Body of pancreas (tissue), 4 donors: Measurements from ENCODE around the gene SCPEP1. TPM values are rescaled to one million over a fixed set of nuclear protein-coding genes. Genes with fewer than 3 reads are reported as not detected.

Experiments
- ATAC-seq: fragments of 150-250 bp; one replicate; pipeline ENCODE4 v1.9.1; 2016
- DNase-seq, 4 donors: peaks; one replicate each; pipeline ENCODE4 v3.0.0-alpha.2; 2019
- H3K27ac ChIP-seq, 4 donors: fragments of 200-600 bp; sonication (generic); 1 replicate in 3 of 4; 2 replicates in 1 of 4; pipeline versions ENCODE4 v1.5.1 to v1.6.1; 2016 to 2019; ENCODE audit warnings: mild to moderate bottlenecking in 1 of 4, mixed read lengths in 1 of 4, moderate library complexity in 1 of 4
- H3K27me3 ChIP-seq, 2 donors: fragments of 200-600 bp; sonication (generic); one replicate each; pipeline ENCODE4 v1.6.0; 2016; ENCODE audit warnings: mild to moderate bottlenecking in 1 of 2
- H3K36me3 ChIP-seq, 2 donors: fragments of 200-600 bp; sonication (generic); replicated peaks in 1 of 2; 2 replicates each; pipeline ENCODE4 v1.5.1; 2016; ENCODE audit warnings: low read depth in 2 of 2; ENCODE audit not compliant: insufficient read depth in 1 of 2
- H3K4me1 ChIP-seq: fragments of 200-600 bp; sonication (generic); one replicate; pipeline ENCODE4 v1.6.0; 2016
- H3K4me3 ChIP-seq, 2 donors: fragments of 200-600 bp; sonication (generic); 1 replicate in 1 of 2; 2 replicates in 1 of 2; pipeline ENCODE4 v1.5.1; 2016 to 2019
- H3K9me3 ChIP-seq, 3 donors: fragments of 200-600 bp; sonication (generic); 1 replicate in 2 of 3; 2 replicates in 1 of 3; pipeline ENCODE4 v1.5.1; 2016
- CTCF ChIP-seq, 7 experiments: fragments of 450-650 bp in 4 of 7; fragments of 200-600 bp in 3 of 7; sonication (generic) in 3 of 7; IDR thresholded peaks; one replicate each; pipeline ENCODE4 v1.5.1; 2016 to 2019; ENCODE audit warnings: antibody characterized with exemption in 7 of 7
- POLR2A ChIP-seq, 3 donors: fragments of 450-650 bp; IDR thresholded peaks; one replicate each; pipeline ENCODE4 v1.6.1; 2016; ENCODE audit warnings: antibody characterized with exemption in 3 of 3, mild to moderate bottlenecking in 2 of 3
- WGBS, 2 donors: methylation state at CpG; one replicate each; pipeline ENCODE4 v1.1.5; 2017; 5-methylcytosine and 5-hydroxymethylcytosine counted together
- intact Hi-C: fragments of 100-400 bp; cut with DNase I; formaldehyde crosslinking; loops from one replicate; pipeline ENCODE4 v1.15.1; 2023
- total RNA-seq, 2 donors: library from RNA; depleted of rRNA; stranded (reverse); fragments of >200 nt; gene quantifications; one replicate each; pipeline ENCODE4 v1.1.0, GENCODE V29; 2016

The SCPEP1 gene
- total RNA-seq, 2 donors from 2014 or later, result 27.0 to 57.7 TPM

GRCh38 chr17:57009737-57010445, 32.0 kb downstream of the SCPEP1 start:
- Histone ChIP-seq H3K27me3 (no peaks in the 10 kb centered on the region), H3K4me1 (peaks cover 7% of the 10 kb centered on the region), H3K4me3 (no peak overlapping the region), H3K27ac (no peak overlapping the region), H3K9me3 (no peaks in the 10 kb centered on the region), H3K36me3 (no peaks in the 10 kb centered on the region)
- peak; percentile 44 to 72 (median 60) for TF ChIP-seq CTCF (IDR thresholded peaks at IDR 0.05)
- no peak for TF ChIP-seq POLR2A (IDR thresholded peaks at IDR 0.05)
- ATAC-seq (peak; percentile 78), DNase-seq (peak; percentile 61 to 75 (median 64))
- 23 to 24% methylated on average over 7 of the region's 7 CpGs for WGBS, 2 donors
- intact Hi-C loops, result no loop called here

- no peak for DNase-seq
- Histone ChIP-seq H3K4me3 (no peak overlapping the region), H3K4me1 (peaks cover 7% of the 10 kb centered on the region), H3K27me3 (no peaks in the 10 kb centered on the region), H3K36me3 (no peaks in the 10 kb centered on the region), H3K27ac (no peak overlapping the region), H3K9me3 (no peaks in the 10 kb centered on the region)
- 59 to 63% methylated on average over 3 of the region's 3 CpGs for WGBS, 2 donors
- intact Hi-C loops, result no loop called here
- TF ChIP-seq CTCF (IDR thresholded peaks at IDR 0.05) (no peak), POLR2A (IDR thresholded peaks at IDR 0.05) (no peak)
- no peak for ATAC-seq
These were observed 32.6 kb downstream of the SCPEP1 start for GRCh38 chr17:57010487-57010886.

- DNase-seq, result no peak
- no peak overlapping the region for H3K27ac ChIP-seq
- no peak overlapping the region for H3K4me3 ChIP-seq
- no peaks in the 10 kb centered on the region for H3K9me3 ChIP-seq
- H3K27me3 ChIP-seq, result no peaks in the 10 kb centered on the region
- 78% methylated on average over 7 of the region's 7 CpGs for WGBS, 2 donors
- intact Hi-C loops, result no loop called here
- no peak for ATAC-seq
- no peaks in the 10 kb centered on the region for H3K36me3 ChIP-seq
- no peak for TF ChIP-seq CTCF (IDR thresholded peaks at IDR 0.05)
- TF ChIP-seq POLR2A (IDR thresholded peaks at IDR 0.05), result no peak
- peaks cover 7% of the 10 kb centered on the region for H3K4me1 ChIP-seq
These were observed 33.6 kb downstream of the SCPEP1 start for GRCh38 chr17:57011491-57012015.

GRCh38 chr17:57016071-57016763, 38.3 kb downstream of the SCPEP1 start:
- no peak overlapping the region for H3K27ac ChIP-seq
- H3K4me3 ChIP-seq, result no peak overlapping the region
- TF ChIP-seq CTCF (IDR thresholded peaks at IDR 0.05) (no peak), POLR2A (IDR thresholded peaks at IDR 0.05) (no peak)
- WGBS, 2 donors, result 81 to 88% methylated on average over 6 of the region's 6 CpGs
- no peaks in the 10 kb centered on the region for H3K36me3 ChIP-seq
- no peak for DNase-seq
- H3K27me3 ChIP-seq, result no peaks in the 10 kb centered on the region
- intact Hi-C loops, result no loop called here
- no peaks in the 10 kb centered on the region for H3K9me3 ChIP-seq
- peaks cover 9% of the 10 kb centered on the region for H3K4me1 ChIP-seq
- ATAC-seq, result no peak
